GM19099 (cell line): Measurements from ENCODE around the gene MARCHF2.

Source experiments
- POLR2A ChIP-seq: IDR thresholded peaks from 3 replicates; pipeline ENCODE4 v1.6.1; 2011; ENCODE audit warnings: low read depth; ENCODE audit not compliant: insufficient read length; ENCODE audit errors: extremely low read depth

MARCHF2 gene

DNA sequence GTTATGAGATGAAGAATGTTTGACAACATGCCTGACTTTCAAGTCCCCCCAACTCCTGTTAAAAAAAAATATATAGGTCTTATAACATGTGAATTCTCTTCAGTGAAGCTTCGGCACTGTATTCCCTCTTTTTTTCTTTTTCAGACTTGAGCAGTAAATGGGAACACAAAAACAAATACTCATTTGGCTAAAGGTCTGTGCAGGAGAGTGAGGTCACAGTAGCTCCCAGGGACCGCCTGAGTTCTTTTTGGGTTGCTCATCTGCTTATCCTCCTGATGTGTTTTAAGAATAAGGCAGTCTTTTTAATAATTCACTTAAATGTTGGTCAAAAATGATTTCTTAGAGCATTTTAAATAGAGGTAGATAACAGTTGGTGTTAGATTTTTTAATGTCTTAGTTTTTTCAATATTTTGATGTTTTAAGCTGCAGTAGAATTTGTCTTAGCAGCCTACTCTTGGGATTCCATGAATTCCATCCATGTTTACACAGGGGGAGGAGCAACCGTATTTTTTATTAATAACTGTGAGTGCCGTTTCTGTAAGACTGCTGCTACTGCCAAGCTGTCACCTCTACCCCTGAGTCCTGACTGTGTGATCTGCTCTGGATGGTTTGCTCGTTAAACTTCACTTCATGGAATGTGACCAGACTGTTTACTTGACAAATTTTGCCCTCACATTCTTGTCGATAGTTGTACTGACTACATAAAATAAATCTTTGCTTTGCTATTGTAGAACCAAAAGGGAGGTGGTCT lies 46.6 kb downstream of the MARCHF2 start:
- TF ChIP-seq POLR2A, result no peak

DNA sequence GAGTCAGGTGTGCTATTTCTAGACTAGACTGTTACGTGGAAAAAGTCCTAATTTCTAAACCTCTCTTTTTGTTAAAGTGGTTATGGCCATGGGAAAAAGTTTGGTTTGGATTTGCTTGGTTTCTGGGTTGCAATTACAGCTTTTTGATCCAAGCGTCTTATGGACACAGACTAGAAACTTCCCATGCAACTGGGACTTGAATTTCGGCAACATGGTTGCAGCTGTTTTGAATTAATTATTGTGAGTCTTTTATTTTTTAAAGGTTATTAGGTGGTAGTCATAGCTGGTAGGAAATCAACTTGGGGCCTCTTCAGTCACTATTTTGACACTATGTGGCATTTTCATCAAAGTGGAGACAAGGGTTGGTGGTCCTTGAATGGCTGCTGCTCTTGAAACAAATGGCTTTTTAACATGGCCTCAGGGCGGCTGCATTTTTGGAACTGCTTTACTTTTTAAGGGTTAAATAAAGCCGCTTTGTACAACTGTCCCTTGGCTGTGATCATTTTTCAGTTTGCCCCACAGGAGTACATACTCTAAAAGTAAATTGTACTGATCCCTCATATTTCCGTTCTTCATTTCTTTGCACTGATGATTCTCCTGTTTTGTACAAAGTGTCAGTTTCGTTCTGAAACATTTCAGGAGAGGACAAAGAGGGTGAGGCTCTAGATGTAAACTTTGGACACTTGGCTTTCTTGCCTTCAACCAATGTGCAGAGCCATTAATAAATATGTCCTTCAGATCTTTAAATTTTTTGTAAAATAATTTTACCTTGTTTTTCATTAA lies 47.6 kb downstream of the MARCHF2 start:
- no peak for TF ChIP-seq POLR2A

DNA sequence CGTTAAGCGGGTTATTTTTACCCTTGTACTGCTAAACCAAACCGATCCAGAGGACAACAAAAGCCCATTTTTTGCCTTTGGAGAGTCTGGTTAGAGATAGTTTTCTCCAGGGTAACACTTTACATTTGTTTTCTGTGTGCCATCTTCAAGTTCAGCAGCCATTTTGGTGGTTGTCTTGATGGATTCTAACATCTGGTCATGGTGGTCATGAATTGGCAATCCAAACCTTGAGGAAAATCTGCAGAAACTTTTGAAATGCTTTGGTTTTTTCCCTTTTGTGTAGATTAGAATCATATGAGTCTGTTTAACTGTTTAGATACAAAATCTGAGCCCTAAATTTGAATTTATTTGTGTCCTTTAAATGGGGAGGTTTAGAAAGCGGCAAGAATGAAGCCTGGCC lies 48.3 kb downstream of the MARCHF2 start:
- no peak for TF ChIP-seq POLR2A

DNA sequence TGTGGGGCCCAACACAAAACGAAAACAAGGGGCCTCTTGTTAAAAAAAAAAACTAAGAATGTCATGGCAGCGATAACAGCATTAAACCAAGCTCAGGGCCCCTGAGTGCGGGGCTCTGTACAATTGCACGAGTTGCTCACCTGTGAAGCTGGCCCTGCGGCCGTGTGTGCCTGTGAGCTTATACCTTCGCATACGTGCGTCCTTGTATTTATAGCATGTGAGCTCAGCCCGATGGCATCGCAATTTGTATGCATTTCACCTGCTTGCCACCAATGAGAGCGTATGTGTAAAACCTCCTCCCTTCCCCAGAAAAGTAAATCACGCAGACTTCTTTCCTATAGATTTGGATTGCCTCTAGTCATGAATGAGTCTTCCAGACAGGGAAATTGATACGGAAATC lies 48.8 kb downstream of the MARCHF2 start:
- TF ChIP-seq POLR2A, result no peak

DNA sequence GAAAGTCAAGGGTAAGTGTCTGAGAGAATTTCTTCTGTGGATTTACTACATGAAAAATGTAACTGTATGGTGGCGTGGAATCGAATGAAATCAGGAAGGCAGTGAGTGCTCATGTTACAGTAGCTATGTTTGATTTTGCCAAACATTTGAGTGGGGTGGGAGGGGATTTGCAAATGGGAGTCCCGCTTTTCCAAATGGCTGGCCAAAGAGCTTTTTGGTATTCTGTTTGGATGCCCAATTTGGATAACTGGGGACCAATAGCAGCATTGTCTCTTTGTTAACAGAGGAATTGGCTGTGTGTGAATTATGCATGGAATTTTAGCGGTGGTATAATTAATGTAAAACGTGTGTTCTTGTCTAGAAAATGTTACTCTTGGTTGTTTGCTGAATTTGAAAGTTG lies 49.5 kb downstream of the MARCHF2 start:
- no peak for TF ChIP-seq POLR2A

DNA sequence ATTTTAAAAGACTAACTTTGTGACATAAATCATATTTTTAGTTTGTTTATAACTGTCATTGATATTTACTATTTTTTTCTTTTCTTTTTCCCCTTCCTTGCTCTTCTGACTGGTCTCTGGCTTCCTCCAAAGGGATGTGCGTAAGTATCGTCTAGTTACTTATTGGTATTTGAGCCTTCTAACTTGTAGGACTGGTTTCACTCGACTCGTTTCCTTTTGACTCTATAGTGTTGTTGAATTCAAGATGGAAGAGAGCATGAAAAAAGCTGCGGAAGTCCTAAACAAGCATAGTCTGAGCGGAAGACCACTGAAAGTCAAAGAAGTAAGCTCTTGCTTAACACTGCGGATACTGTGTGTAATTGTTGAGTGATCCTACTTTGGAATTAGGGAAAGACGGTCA lies 50.3 kb downstream of the MARCHF2 start:
- no peak for TF ChIP-seq POLR2A

DNA sequence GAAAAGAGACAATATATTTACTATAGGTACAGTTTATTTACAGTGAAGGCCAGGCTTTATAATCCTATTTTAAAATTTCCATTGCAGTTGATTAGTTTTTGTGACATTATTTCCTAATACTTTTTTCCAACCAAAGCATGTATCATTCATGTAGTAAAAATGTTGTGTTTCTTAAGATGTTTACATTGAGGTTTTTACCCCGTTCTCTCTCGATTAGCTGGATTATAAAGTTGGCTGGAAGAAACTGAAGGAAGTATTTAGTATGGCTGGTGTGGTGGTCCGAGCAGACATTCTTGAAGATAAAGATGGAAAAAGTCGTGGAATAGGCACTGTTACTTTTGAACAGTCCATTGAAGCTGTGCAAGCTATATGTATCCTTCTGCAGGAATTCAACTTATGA lies 52.9 kb downstream of the MARCHF2 start:
- no peak for TF ChIP-seq POLR2A

DNA sequence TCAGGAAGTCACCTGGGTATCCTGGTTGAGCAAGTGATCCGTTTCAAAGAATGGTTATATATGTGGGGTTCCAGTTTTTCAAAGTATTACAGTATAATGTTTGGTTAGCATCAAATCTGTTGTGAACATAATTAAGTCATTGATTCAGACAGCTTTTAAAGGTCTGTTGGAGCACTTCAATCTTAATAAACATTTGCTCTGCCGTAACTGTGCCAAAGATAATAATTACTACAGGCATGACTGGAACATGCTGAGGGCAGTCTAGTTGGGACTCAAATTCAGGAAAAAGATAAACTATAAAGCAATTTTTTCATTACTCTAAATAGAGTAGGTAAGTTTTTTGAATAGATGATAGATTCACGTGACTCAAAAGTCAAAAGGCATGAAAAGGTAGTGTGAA lies 55.0 kb downstream of the MARCHF2 start:
- TF ChIP-seq POLR2A, result no peak

DNA sequence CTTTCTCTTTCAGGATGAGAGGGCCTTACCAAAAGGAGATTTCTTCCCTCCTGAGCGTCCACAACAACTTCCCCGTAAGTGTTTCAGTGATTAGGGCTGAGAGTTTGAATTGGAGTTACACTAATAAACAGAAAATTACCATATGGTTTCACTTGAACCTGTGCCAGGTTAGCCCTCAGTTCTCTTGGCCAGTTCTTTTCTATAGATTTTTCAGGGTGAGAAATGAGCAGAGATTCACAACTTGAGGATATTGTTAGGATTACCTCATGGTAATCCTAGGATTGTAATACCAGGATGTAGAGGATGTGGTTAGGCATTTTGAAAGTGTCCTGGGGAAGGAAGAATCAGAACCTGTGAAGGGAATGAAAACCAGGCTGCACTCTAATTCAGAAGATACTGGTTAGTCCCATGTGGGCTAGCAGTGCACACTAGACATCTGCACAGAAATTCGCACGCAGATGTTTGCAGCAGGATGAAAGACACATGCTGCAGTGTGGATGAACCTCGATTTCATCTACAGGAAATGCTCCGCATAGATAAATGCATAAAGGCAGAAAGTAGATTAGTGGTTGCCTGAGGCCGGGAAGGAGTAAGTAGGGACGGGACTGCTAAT lies 55.8 kb downstream of the MARCHF2 start:
- no peak for TF ChIP-seq POLR2A

DNA sequence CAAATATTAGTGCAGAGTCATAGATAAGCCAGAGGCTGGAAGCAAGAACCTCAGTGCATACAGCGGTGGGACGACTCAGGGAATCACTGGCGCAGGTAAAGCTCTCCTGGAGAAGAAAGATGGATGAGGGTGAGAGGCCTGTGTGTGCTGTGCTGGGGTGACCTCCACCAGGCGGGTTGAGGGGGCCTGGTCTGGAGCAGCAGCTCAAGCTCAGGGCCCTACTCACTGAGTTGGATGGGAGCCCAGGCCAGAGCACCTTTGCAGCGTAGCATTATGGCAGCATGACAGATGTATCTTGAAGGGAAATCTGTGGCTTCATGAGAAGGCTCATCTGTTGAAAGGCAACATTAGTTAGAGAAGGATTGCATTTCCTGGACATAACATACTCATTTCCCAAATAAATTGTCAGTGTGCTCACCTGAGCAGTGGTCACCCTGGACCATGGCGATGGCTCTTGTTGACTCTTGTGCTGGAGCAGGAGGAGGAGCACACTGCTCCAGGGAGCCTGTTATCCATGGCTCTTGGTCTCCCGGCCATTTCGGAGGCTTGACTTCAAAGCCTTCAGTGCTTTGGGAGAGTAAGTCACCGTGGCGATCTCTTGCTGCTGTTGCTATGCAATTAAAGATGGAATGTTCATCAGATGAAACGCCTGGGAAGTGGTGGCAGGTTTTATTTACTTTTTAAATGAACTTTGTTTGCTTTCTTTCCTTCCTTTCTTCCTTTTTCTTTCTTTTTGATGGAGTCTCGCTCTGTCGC lies 56.7 kb downstream of the MARCHF2 start:
- TF ChIP-seq POLR2A, result no peak

DNA sequence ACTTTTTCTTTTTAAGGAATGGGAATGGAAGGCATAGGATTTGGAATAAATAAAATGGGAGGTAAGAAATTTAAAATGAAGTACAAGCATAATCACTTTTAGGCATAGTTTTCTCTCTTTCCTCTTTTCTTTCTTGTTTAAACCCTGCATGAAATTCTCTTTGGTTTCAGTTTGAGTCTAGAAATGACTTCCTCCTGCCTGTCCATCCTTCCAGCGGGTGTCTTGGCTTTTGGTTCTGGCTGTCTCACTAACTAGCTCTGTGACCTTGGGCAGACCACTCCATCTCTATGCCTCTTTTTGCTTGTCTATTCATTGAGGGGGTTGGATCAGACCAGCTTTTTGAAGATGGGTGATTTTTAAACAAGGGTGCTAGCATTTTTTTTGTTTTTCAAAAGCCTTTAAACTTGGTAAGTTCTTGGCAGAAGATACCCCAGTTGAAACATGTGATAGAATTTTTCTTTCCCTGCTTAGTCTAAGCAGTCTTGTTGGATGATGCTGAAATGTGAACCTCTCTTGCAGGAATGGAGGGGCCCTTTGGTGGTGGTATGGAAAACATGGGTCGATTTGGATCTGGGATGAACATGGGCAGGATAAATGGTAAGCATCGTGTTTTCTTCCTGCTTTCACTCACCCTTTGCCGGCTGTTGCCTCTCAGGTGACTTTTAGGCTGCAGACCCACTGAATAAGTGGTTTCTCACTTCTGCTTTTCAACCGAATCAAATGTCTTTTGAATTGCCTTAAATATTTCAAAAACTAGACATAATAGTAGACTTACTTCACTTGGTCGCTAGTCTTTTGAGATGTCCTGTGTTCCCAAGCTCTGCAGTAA lies 60.8 kb downstream of the MARCHF2 start:
- TF ChIP-seq POLR2A, result no peak

DNA sequence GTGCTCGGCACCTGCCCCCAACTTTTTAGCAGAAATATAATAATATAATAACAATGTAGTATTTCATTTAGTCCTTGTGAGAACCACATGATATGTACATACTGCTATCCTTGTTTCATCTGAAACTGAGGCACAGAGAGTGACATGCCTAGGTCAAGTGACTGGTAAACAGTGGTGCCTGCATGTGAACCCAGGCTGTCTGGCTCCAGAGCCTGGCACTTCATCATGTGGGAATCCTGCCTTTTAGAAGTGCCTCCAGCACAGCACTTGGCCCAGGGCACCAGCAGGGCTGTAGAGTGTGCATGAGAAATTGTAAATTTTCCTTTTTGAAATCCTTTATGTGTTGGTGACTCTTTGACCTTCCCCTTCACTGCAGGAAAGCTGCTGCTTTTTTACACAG lies 61.9 kb downstream of the MARCHF2 start:
- TF ChIP-seq POLR2A, result no peak

DNA sequence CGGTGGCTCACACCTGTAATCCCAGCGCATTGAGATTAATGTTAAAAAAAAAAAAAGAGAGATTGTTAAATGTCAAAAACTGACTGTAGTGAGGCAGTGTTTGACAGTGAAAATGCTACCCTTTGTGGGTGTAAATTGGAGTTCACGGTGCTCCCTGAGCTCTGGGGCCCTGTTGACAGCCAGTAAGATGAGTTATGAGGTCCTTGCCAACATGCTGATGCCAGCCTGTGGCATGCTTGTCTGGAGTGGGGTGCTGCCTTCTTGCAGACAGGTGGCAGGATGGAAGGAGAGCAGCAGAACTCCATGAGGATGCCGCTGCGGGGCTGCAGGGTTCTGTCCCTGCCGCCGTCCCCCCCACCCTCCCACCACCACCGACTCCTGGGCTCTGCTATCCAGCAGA lies 63.4 kb downstream of the MARCHF2 start:
- TF ChIP-seq POLR2A, result no peak

DNA sequence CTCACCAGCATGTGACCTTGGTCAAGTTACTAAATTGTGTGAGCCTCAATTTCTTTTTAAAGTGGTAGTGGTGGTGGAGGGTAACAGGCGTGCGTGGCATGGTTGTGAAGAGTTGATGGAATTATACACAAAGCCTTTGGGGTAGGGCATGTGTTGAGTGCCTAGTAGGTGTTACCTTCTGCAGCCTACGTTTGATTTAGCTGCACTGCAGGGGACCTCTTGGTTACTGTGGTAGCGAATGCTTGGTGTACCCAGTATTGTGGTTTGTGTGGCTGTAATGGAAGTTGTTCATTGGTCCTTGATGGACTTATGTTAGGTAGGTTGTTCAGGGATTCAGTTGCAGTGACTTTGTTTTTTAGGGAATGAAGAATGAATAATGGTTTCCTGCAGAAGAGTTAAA lies 64.8 kb downstream of the MARCHF2 start:
- TF ChIP-seq POLR2A, result peak; percentile 19
